ENCODE results near the gene ETFA. TPM values are rescaled to one million over a fixed set of nuclear protein-coding genes. Genes with fewer than 3 reads are reported as not detected.

The ETFA gene
- total and polyA plus RNA-seq, 9 of the 15 experiments (the other 6 are each of a cell fraction or from before 2014, with no cell fraction given): 130 to 543 (median 232) TPM

DNA sequence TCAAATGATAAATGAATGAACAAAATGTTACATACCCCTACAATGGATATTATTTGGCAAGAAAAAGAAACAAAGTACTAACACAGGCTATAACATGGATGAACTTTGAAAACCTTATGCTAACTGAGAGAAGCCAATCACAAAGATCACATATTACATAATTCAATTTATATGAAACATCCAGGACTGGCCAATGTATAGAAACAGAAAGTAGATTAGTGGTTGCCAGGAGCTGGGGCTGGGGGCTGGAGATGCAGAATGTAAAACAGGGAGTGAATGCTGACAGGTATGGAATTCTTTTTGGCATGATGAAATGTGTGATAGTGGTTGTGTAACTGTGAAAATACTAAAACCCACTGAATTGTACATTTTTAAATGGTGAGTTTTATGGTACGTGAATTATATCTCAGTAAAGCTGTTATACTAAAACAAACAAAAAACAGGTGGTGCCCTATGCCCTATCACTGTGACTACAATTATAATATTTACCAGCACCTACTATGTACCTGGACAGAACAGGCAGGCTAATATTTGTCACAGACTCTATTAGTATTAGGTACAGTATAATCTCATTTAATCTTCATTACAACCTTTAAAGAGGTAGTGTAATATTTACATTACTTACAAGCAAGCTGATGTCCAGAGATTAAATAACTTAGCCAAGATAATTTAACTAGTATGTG, 90.0 kb downstream of the ETFA start:
- ATAC-seq (no peak), DNase-seq (ENCODE audit: extremely low read depth in 1 of 4, low spot score in 3 of 4) (no peak), FAIRE-seq (no peak)
- Histone ChIP-seq H2AFZ (ENCODE audit: low read depth, low read length) (no peak overlapping the region), H3K9ac (ENCODE audit: insufficient read depth in 1 of 2, low read depth in 2 of 2, low read length in 2 of 2) (no peak overlapping the region), H3K9me3 (replicated peaks; ENCODE audit: control insufficient read depth, insufficient read depth, low read depth, low read length) (no peaks in the 10 kb centered on the region), H4K20me1 (replicated peaks; ENCODE audit: control insufficient read depth, insufficient read depth, low read length) (no peaks in the 10 kb centered on the region), H3K27ac (ENCODE audit: extremely low read depth, low read depth, low read length) (no peak overlapping the region), H3K4me2 (ENCODE audit: insufficient read depth, low read length) (no peak overlapping the region), H3K79me2 (ENCODE audit: control insufficient read depth, insufficient read depth, low read length) (no peaks in the 10 kb centered on the region), H3K36me3 (ENCODE audit: control insufficient read depth, insufficient read depth, low read length) (peaks cover 72% of the 10 kb centered on the region), H3K4me1 (replicated peaks in 1 of 2; ENCODE audit: control insufficient read depth in 2 of 2, insufficient read depth in 2 of 2, low read length in 2 of 2) (no peaks in the 10 kb centered on the region), H3K9me1 (ENCODE audit: control insufficient read depth, insufficient read depth, low read length) (no peaks in the 10 kb centered on the region), H3K27me3 (ENCODE audit: control insufficient read depth in 2 of 2, insufficient read depth in 2 of 2, low read length in 2 of 2) (no peaks in the 10 kb centered on the region), H3K4me3 (no peak overlapping the region)
- in situ Hi-C loops (cut with MboI) (no loop called here), intact Hi-C loops (cut with micrococcal nuclease) (no loop called here)
- POLR2A ChIA-PET: no interaction called here
- CTCF ChIA-PET (ENCODE audit: low intra/inter-chr PET ratio): no interaction called here
- no TSS peak for BruUV-seq (replicated peaks)
- TF ChIP-seq, protein P1, sequence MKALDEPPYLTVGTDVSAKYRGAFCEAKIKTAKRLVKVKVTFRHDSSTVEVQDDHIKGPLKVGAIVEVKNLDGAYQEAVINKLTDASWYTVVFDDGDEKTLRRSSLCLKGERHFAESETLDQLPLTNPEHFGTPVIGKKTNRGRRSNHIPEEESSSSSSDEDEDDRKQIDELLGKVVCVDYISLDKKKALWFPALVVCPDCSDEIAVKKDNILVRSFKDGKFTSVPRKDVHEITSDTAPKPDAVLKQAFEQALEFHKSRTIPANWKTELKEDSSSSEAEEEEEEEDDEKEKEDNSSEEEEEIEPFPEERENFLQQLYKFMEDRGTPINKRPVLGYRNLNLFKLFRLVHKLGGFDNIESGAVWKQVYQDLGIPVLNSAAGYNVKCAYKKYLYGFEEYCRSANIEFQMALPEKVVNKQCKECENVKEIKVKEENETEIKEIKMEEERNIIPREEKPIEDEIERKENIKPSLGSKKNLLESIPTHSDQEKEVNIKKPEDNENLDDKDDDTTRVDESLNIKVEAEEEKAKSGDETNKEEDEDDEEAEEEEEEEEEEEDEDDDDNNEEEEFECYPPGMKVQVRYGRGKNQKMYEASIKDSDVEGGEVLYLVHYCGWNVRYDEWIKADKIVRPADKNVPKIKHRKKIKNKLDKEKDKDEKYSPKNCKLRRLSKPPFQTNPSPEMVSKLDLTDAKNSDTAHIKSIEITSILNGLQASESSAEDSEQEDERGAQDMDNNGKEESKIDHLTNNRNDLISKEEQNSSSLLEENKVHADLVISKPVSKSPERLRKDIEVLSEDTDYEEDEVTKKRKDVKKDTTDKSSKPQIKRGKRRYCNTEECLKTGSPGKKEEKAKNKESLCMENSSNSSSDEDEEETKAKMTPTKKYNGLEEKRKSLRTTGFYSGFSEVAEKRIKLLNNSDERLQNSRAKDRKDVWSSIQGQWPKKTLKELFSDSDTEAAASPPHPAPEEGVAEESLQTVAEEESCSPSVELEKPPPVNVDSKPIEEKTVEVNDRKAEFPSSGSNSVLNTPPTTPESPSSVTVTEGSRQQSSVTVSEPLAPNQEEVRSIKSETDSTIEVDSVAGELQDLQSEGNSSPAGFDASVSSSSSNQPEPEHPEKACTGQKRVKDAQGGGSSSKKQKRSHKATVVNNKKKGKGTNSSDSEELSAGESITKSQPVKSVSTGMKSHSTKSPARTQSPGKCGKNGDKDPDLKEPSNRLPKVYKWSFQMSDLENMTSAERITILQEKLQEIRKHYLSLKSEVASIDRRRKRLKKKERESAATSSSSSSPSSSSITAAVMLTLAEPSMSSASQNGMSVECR (CRISPR knock-in tag; IDR thresholded peaks at IDR 0.05): no peak
- no peak for TF ChIP-seq ESRRB (CRISPR knock-in tag; IDR thresholded peaks at IDR 0.05; ENCODE audit: borderline replicate concordance)
- TF ChIP-seq CEBPG (CRISPR knock-in tag; IDR thresholded peaks at IDR 0.05): no peak
- TF ChIP-seq CEBPG (tag; conservative IDR thresholded peaks at IDR 0.05 in 1 of 2, IDR thresholded peaks at IDR 0.05 in 1 of 2): 0 out of 4 replicates have a peak, but pooled peaks of 1 of the 2 experiments have one; percentile 16
- no peak for TF ChIP-seq ZNF583 (CRISPR knock-in tag; IDR thresholded peaks at IDR 0.05)
- 95% methylated on average over 1 of the region's 1 CpG for WGBS (ENCODE audit: insufficient coverage, low coverage, missing lambda C conversion rate)
